GM23338 (cell line): ENCODE measurements around the gene PGLYRP4. TPM values are rescaled to one million over a fixed set of nuclear protein-coding genes. Genes with fewer than 3 reads are reported as not detected.

Source experiments
- ATAC-seq: fragments of 200-7000 bp; cut with Tn5 transposase; 3 replicates; pipeline ENCODE4 v1.9.1; 2020
- DNase-seq: peaks from one replicate; pipeline ENCODE4 v3.0.0-alpha.2; 2015; ENCODE audit warnings: low spot score
- H2AFZ ChIP-seq: fragments of 200-600 bp; sonication (generic); 2 replicates; pipeline ENCODE4 v1.8.0; 2016; ENCODE audit warnings: antibody characterized with exemption, mild to moderate bottlenecking, moderate library complexity
- H3F3A ChIP-seq: fragments of 200-600 bp; sonication (generic); replicated peaks from 2 replicates; pipeline ENCODE4 v1.8.0; 2017; ENCODE audit warnings: antibody characterized with exemption, mixed run types, low read depth
- H3K27ac ChIP-seq: fragments of 200-600 bp; sonication (generic); 2 replicates; pipeline ENCODE4 v1.6.1; 2016; ENCODE audit warnings: low read depth
- H3K27me3 ChIP-seq: fragments of 200-600 bp; sonication (generic); 2 replicates; pipeline ENCODE4 v1.8.0; 2016; ENCODE audit warnings: mild to moderate bottlenecking, mixed run types, moderate library complexity; ENCODE audit not compliant: insufficient read depth
- H3K36me3 ChIP-seq: fragments of 200-600 bp; sonication (generic); 2 replicates; pipeline ENCODE4 v1.8.0; 2016; ENCODE audit warnings: mild to moderate bottlenecking; ENCODE audit not compliant: insufficient read depth
- H3K4me1 ChIP-seq: fragments of 200-600 bp; sonication (generic); 2 replicates; pipeline ENCODE4 v1.8.0; 2016; ENCODE audit warnings: mild to moderate bottlenecking, moderate library complexity; ENCODE audit not compliant: insufficient read depth
- H3K4me2 ChIP-seq: fragments of 200-600 bp; sonication (generic); 2 replicates; pipeline ENCODE4 v1.7.1; 2017; ENCODE audit warnings: mixed run types
- H3K4me3 ChIP-seq: fragments of 200-600 bp; sonication (generic); 2 replicates; pipeline ENCODE4 v1.6.1; 2016; ENCODE audit warnings: mixed run types
- H3K79me2 ChIP-seq: fragments of 200-600 bp; sonication (generic); replicated peaks from 2 replicates; pipeline ENCODE4 v1.8.0; 2017; ENCODE audit warnings: mild to moderate bottlenecking; ENCODE audit not compliant: insufficient read depth
- H3K9me2 ChIP-seq: fragments of 200-600 bp; sonication (generic); 2 replicates; pipeline ENCODE4 v1.8.0; 2017; ENCODE audit not compliant: insufficient read depth
- H4K20me1 ChIP-seq: fragments of 200-600 bp; sonication (generic); replicated peaks from 2 replicates; pipeline ENCODE4 v1.8.0; 2017; ENCODE audit warnings: mild to moderate bottlenecking; ENCODE audit not compliant: insufficient read depth
- H3K27ac Mint-ChIP-seq: 2 replicates; pipeline ENCODE4 v1.8.0; 2020; ENCODE audit warnings: inconsistent platforms, mild to moderate bottlenecking, moderate library complexity, mixed read lengths
- H3K27me3 Mint-ChIP-seq: 3 replicates; pipeline ENCODE4 v1.8.0; 2022; ENCODE audit warnings: low read depth, mild to moderate bottlenecking, moderate library complexity, mixed read lengths, inconsistent platforms; ENCODE audit not compliant: insufficient read depth, poor library complexity
- H3K36me3 Mint-ChIP-seq: 3 replicates; pipeline ENCODE4 v1.8.0; 2021; ENCODE audit warnings: low read depth, mild to moderate bottlenecking, inconsistent platforms, moderate library complexity, mixed read lengths
- H3K4me1 Mint-ChIP-seq: 3 replicates; pipeline ENCODE4 v1.8.0; 2020; ENCODE audit warnings: mild to moderate bottlenecking, inconsistent platforms, mixed read lengths
- H3K4me3 Mint-ChIP-seq: 3 replicates; pipeline ENCODE4 v1.8.0; 2021; ENCODE audit warnings: moderate library complexity, mild to moderate bottlenecking, inconsistent platforms, mixed read lengths
- H3K9me3 Mint-ChIP-seq: 3 replicates; pipeline ENCODE4 v1.8.0; 2020; ENCODE audit warnings: moderate library complexity, mild to moderate bottlenecking, inconsistent platforms, mixed read lengths
- CREB1 ChIP-seq: fragments of 250-450 bp; sonication (Bioruptor Pico); IDR thresholded peaks from 2 replicates; pipeline ENCODE4 v1.5.0; 2020; ENCODE audit warnings: low read depth, mild to moderate bottlenecking, moderate library complexity
- CTCF ChIP-seq, 2 experiments: fragments of 200-600 bp in 1 of 2; sonication (generic) in 1 of 2; conservative IDR thresholded peaks; 2 replicates each; pipeline versions ENCODE4 v1.5.1 to v1.6.1; 2016 to 2017; ENCODE audit warnings: antibody characterized with exemption in 2 of 2, low read depth in 2 of 2, mild to moderate bottlenecking in 2 of 2, moderate library complexity in 1 of 2
- ETS1 ChIP-seq: IDR thresholded peaks from 2 replicates; pipeline ENCODE4 v1.6.1; 2016; ENCODE audit warnings: antibody characterized with exemption
- EZH2 ChIP-seq: fragments of 200-600 bp; sonication (generic); IDR thresholded peaks from one replicate; pipeline ENCODE4 v1.8.0; 2017; ENCODE audit warnings: antibody characterized with exemption, mild to moderate bottlenecking, low read depth; ENCODE audit not compliant: unreplicated experiment
- EZH2phosphoT487 ChIP-seq: fragments of 200-600 bp; sonication (generic); IDR thresholded peaks from one replicate; pipeline ENCODE4 v1.8.1; 2018; ENCODE audit warnings: antibody characterized with exemption; ENCODE audit not compliant: unreplicated experiment
- JUNB ChIP-seq: IDR thresholded peaks from one replicate; pipeline ENCODE4 v1.6.1; 2016; ENCODE audit warnings: antibody characterized with exemption; ENCODE audit not compliant: unreplicated experiment
- NANOG ChIP-seq: IDR thresholded peaks from 2 replicates; pipeline ENCODE4 v1.6.1; 2016; ENCODE audit warnings: antibody characterized with exemption, borderline replicate concordance
- POLR2AphosphoS5 ChIP-seq: IDR thresholded peaks from 2 replicates; pipeline ENCODE4 v1.6.1; 2016; ENCODE audit warnings: antibody characterized with exemption, low read depth
- REST ChIP-seq: IDR thresholded peaks from one replicate; pipeline ENCODE4 v1.6.1; 2018; ENCODE audit warnings: antibody characterized with exemption; ENCODE audit not compliant: unreplicated experiment
- STAT1 ChIP-seq: IDR thresholded peaks from one replicate; pipeline ENCODE4 v1.6.1; 2016; ENCODE audit warnings: antibody characterized with exemption; ENCODE audit not compliant: unreplicated experiment
- ZNF114 ChIP-seq: fragments of 250-450 bp; sonication (Bioruptor Pico); IDR thresholded peaks from 2 replicates; pipeline ENCODE4 v1.5.0; 2020; ENCODE audit warnings: mild to moderate bottlenecking, moderate library complexity
- ZNF331 ChIP-seq: fragments of 250-450 bp; sonication (Bioruptor Pico); IDR thresholded peaks from 2 replicates; pipeline ENCODE4 v1.5.0; 2020; ENCODE audit warnings: low read depth, mild to moderate bottlenecking, moderate library complexity
- ZNF462 ChIP-seq: fragments of 250-450 bp; sonication (Bioruptor Pico); IDR thresholded peaks from 2 replicates; pipeline ENCODE4 v1.5.0; 2020; ENCODE audit warnings: mild to moderate bottlenecking, moderate library complexity
- polyA plus RNA-seq: library from polyadenylated mRNA; unstranded; fragments of >200 nt; fragmentation: Nextera tagmentation; extraction: Ambion mirVana; gene quantifications from 2 replicates; pipeline ENCODE4 v1.2.1, GENCODE V29; 2016
- total RNA-seq: library from RNA; depleted of rRNA; stranded (reverse); fragments of >200 nt; shearing (Covaris generic); gene quantifications from 2 replicates; pipeline ENCODE4 v1.2.3, GENCODE V29; 2014

Gene PGLYRP4
- total and polyA plus RNA-seq, 2 experiments from 2014 or later, result not detected

GRCh38 chr1:153293480-153293775 lies 55.2 kb downstream of the PGLYRP4 start:
- H3K79me2 ChIP-seq, result no peaks in the 10 kb centered on the region
- no peak overlapping the region for H3K4me3 ChIP-seq
- H3K4me1 ChIP-seq, result no peaks in the 10 kb centered on the region
- no peaks in the 10 kb centered on the region for H3F3A ChIP-seq
- no peak overlapping the region for H3K4me2 ChIP-seq
- no peaks in the 10 kb centered on the region for H3K27me3 ChIP-seq
- no peaks in the 10 kb centered on the region for H3K36me3 ChIP-seq
- H3K27ac Mint-ChIP-seq, result no peak overlapping the region
- H4K20me1 ChIP-seq, result no peaks in the 10 kb centered on the region
- H3K4me3 Mint-ChIP-seq, result no peak overlapping the region
- H2AFZ ChIP-seq, result peak overlapping the region; percentile 97
- no peaks in the 10 kb centered on the region for H3K9me2 ChIP-seq
- peaks cover 9% of the 10 kb centered on the region for H3K27me3 Mint-ChIP-seq
- no peak for TF ChIP-seq JUNB
- TF ChIP-seq CTCF (conservative IDR thresholded peaks at IDR 0.05; ENCODE audit: low read depth in 2 of 2), result no peak
- TF ChIP-seq NANOG, result no peak
- TF ChIP-seq ZNF462 (CRISPR knock-in tag), result no peak
- no peak for TF ChIP-seq POLR2AphosphoS5
- TF ChIP-seq EZH2phosphoT487, result no peak
- no peak for TF ChIP-seq STAT1
- TF ChIP-seq ZNF331 (CRISPR knock-in tag), result no peak
- no peak for TF ChIP-seq REST
- TF ChIP-seq EZH2, result no peak
- no peak for TF ChIP-seq ZNF114 (CRISPR knock-in tag)
- no peak for TF ChIP-seq ETS1
- no peak for TF ChIP-seq CREB1 (CRISPR knock-in tag)
- H3K27ac ChIP-seq, result no peak overlapping the region
- no peaks in the 10 kb centered on the region for H3K9me3 Mint-ChIP-seq
- ATAC-seq (no peak), DNase-seq (no peak)
- H3K36me3 Mint-ChIP-seq, result no peaks in the 10 kb centered on the region
- H3K4me1 Mint-ChIP-seq, result peaks cover 5% of the 10 kb centered on the region
